Measurements from ENCODE around the gene IGF2BP2. TPM values are rescaled to one million over a fixed set of nuclear protein-coding genes. Genes with fewer than 3 reads are reported as not detected.

The IGF2BP2 gene
- total and polyA plus RNA-seq, 2 of the 13 experiments (the other 11 are each of a cell fraction or from before 2014, with no cell fraction given), result 6.5 to 46.0 TPM

- TF ChIP-seq ZNF382 (CRISPR knock-in tag; IDR thresholded peaks at IDR 0.05; ENCODE audit: borderline replicate concordance), result no peak
- TF ChIP-seq FOXA1 (IDR thresholded peaks at IDR 0.05), result no peak
- TF ChIP-seq FOXA1 (CRISPR knock-in tag; IDR thresholded peaks at IDR 0.05), result peak; percentile 31; the same call in 1 of the 2 replicates
- TF ChIP-seq, protein P1, sequence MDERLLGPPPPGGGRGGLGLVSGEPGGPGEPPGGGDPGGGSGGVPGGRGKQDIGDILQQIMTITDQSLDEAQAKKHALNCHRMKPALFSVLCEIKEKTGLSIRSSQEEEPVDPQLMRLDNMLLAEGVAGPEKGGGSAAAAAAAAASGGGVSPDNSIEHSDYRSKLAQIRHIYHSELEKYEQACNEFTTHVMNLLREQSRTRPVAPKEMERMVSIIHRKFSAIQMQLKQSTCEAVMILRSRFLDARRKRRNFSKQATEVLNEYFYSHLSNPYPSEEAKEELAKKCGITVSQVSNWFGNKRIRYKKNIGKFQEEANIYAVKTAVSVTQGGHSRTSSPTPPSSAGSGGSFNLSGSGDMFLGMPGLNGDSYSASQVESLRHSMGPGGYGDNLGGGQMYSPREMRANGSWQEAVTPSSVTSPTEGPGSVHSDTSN (CRISPR knock-in tag; IDR thresholded peaks at IDR 0.05), result no peak
- no peak for TF ChIP-seq HIVEP1 (CRISPR knock-in tag; IDR thresholded peaks at IDR 0.05)
- TF ChIP-seq, protein P2, sequence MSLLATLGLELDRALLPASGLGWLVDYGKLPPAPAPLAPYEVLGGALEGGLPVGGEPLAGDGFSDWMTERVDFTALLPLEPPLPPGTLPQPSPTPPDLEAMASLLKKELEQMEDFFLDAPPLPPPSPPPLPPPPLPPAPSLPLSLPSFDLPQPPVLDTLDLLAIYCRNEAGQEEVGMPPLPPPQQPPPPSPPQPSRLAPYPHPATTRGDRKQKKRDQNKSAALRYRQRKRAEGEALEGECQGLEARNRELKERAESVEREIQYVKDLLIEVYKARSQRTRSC (CRISPR knock-in tag; IDR thresholded peaks at IDR 0.05; ENCODE audit: low read depth), result peak; percentile 52; the same call in 1 of the 2 replicates
- TF ChIP-seq ZBTB26 (CRISPR knock-in tag; IDR thresholded peaks at IDR 0.05; ENCODE audit: borderline replicate concordance), result no peak
- no peak for TF ChIP-seq HDAC6 (IDR thresholded peaks at IDR 0.05; ENCODE audit: low read depth, low read length)
- no peak for TF ChIP-seq ARID2 (CRISPR knock-in tag; IDR thresholded peaks at IDR 0.05; ENCODE audit: borderline replicate concordance)
- no peak for TF ChIP-seq SATB2 (CRISPR knock-in tag; IDR thresholded peaks at IDR 0.05)
- 0 out of 2 replicates have a peak, but pooled peaks have one; percentile 95 for TF ChIP-seq ZNF558 (CRISPR knock-in tag; IDR thresholded peaks at IDR 0.05; ENCODE audit: borderline replicate concordance)
- no peak for TF ChIP-seq NFE2 (CRISPR knock-in tag; IDR thresholded peaks at IDR 0.05)
- no peak for TF ChIP-seq ZNF720 (CRISPR knock-in tag; IDR thresholded peaks at IDR 0.05)
- no peak for TF ChIP-seq ZNF44 (CRISPR knock-in tag; IDR thresholded peaks at IDR 0.05)
- TF ChIP-seq ZSCAN12 (CRISPR knock-in tag; IDR thresholded peaks at IDR 0.05), result 0 out of 2 replicates have a peak, but pooled peaks have one; percentile 34
- TF ChIP-seq POLR2G (IDR thresholded peaks at IDR 0.05; ENCODE audit: low read depth, low read length), result 0 out of 2 replicates have a peak, but pooled peaks have one; percentile 40
- TF ChIP-seq MED1 (CRISPR knock-in tag; IDR thresholded peaks at IDR 0.05), result no peak; the same call in 1 of the 2 replicates
- TF ChIP-seq ZNF670 (CRISPR knock-in tag; IDR thresholded peaks at IDR 0.05; ENCODE audit: borderline replicate concordance), result no peak; the same call in 1 of the 2 replicates
- TF ChIP-seq ZNF589 (CRISPR knock-in tag; conservative IDR thresholded peaks at IDR 0.05), result no peak
- TF ChIP-seq ZNF142 (CRISPR knock-in tag; IDR thresholded peaks at IDR 0.05), result no peak; the same call in 1 of the 2 replicates
- TF ChIP-seq SRSF1 (optimal IDR thresholded peaks at IDR 0.05; ENCODE audit: low read depth, low read length), result no peak
Observed at GRCh38 chr3:185825639-185826481, 1.0 kb upstream of the IGF2BP2 start (continued).
